Measurements from ENCODE around the gene CCL27. TPM values are rescaled to one million over a fixed set of nuclear protein-coding genes. Genes with fewer than 3 reads are reported as not detected.

CCL27 gene
- total and polyA plus RNA-seq, 8 donors = 0.49 to 1.6 (median 0.77) TPM; not detected in 1

DNA sequence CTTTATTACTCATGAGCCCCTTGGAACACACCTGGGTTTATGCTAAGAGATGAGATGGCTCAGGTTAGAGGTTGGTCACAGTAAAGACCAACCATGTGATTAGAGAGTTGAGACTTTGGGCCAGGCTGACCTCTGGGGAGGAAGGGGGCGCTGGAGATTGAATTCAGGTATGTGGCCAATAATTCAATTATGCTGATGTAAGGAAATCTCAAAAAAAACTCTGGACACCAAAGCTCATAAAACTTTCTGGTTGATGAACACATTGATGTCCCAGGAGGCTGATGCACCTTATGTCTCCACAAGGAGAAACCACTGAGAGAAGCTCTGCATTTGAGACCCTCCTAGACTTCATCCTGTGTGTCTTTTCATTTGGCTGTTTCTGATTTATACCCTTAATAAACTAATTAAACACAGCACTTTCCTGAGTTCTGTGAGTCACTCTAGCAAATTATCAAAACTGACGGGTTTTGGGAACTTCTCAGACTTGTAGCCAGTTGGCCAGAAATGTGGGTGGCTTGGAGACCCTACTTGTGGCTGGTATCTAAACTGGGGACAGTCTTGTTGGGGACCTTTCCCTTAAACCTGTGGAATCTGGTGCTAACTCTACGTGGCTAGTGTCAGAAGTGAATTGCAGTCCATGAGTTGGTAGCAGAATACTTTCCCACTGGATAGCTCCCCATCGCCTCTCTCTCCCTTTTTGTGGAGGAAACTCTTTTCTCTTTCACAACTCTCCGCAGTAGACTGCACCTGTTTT lies 7.5 kb upstream of the CCL27 start:
- intact Hi-C loops (cut with DNase I) = no loop called here
- no peak overlapping the region for H3K4me3 ChIP-seq
- H3K27me3 ChIP-seq = no peaks in the 10 kb centered on the region
- peaks cover 0 to 3% of the 10 kb centered on the region in 2 donors for H3K9me3 ChIP-seq
- no peak for TF ChIP-seq CTCF (IDR thresholded peaks at IDR 0.05)
- peaks cover 0 to 6% of the 10 kb centered on the region in 2 donors for H3K36me3 ChIP-seq
- H3K27ac ChIP-seq = no peak overlapping the region
- peaks cover 0 to 13% of the 10 kb centered on the region in 2 donors for H3K4me1 ChIP-seq
- DNase-seq (no peak), ATAC-seq (no peak)

GRCh38 chr9:34665381-34666250 lies 3.2 kb upstream of the CCL27 start:
- peaks cover 0 to 3% of the 10 kb centered on the region in 2 donors for H3K9me3 ChIP-seq
- peak overlapping the region; percentile 94 to 98 for H3K27ac ChIP-seq
- H3K4me1 ChIP-seq = peaks cover 0 to 25% of the 10 kb centered on the region in 2 donors
- DNase-seq (peak; percentile 92 to 98 (median 96)), ATAC-seq (peak; percentile 92)
- H3K4me3 ChIP-seq = peak overlapping the region; percentile 62 to 68
- intact Hi-C loops (cut with DNase I) = no loop called here
- no peaks in the 10 kb centered on the region for H3K27me3 ChIP-seq
- TF ChIP-seq CTCF (IDR thresholded peaks at IDR 0.05) = no peak
- H3K36me3 ChIP-seq = peaks cover 0 to 6% of the 10 kb centered on the region in 2 donors

GRCh38 chr9:34665067-34665380 lies 2.6 kb upstream of the CCL27 start:
- peaks cover 0 to 6% of the 10 kb centered on the region in 2 donors for H3K36me3 ChIP-seq
- intact Hi-C loops (cut with DNase I) = no loop called here

DNA sequence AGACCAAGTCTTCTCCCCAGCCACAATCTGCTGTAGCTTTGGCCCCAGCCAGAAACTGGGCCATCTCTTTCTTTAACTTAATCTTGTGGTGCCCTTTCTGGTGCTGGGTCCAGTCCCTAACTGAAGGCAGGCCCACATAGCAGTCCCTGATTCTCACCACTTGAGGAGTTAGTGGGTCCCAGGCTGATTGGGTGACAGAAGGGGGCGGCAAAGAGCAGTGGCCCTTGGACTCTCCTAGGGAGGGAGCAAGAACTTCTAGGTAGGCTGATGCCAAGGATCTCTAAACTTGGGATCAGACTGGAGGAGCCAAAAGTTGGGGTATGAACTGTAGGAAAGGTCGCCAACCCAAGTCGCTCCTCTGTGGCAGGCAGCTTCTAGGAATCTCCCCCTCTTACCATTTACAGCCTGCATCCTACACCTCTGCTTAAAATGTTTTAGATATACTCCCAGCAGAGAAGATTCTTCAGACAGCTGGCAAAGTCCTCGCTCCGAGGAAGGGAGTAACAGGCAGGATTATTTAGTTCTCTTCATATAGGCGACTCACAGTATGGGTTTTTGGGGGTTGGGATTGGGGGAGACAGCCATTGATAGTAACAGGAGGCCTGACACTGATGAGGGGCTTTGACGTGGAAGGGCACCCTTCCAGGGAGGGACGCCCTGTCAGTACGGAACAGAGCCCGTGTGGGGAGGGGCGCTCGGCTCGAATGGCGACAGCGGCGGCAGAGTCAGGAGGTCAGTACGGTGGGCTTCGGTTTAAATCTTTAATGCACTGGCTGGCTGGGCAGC lies 2.0 kb upstream of the CCL27 start:
- DNase-seq (peak; percentile 56 to 88 (median 69)), ATAC-seq (peak; percentile 46)
- Histone ChIP-seq H3K27me3 (no peaks in the 10 kb centered on the region), H3K4me1 (peaks cover 0 to 25% of the 10 kb centered on the region in 2 donors), H3K9me3 (peaks cover 0 to under 1% of the 10 kb centered on the region in 2 donors), H3K27ac (peak overlapping the region; percentile 76 to 98), H3K4me3 (peak overlapping the region; percentile 62 to 68), H3K36me3 (peaks cover 0 to 3% of the 10 kb centered on the region in 2 donors)
- peak; percentile 56 to 72 for TF ChIP-seq CTCF (IDR thresholded peaks at IDR 0.05)
- intact Hi-C loops (cut with DNase I) = no loop called here

More at GRCh38 chr9:34665067-34665380, 2.6 kb upstream of the CCL27 start:
- DNase-seq (no peak), ATAC-seq (peak; percentile 10)
- no peak for TF ChIP-seq CTCF (IDR thresholded peaks at IDR 0.05)
- H3K27me3 ChIP-seq = no peaks in the 10 kb centered on the region
- H3K27ac ChIP-seq = peak overlapping the region; percentile 76 to 98
- peaks cover 0 to 25% of the 10 kb centered on the region in 2 donors for H3K4me1 ChIP-seq
- H3K4me3 ChIP-seq = peak overlapping the region; percentile 62 to 68
- H3K9me3 ChIP-seq = peaks cover 0 to 3% of the 10 kb centered on the region in 2 donors

Data from left lung (tissue), 10 donors.